HG03095 (cell line): ENCODE measurements around the gene SPRR2G.
"Not testable (repeated sequence)": the region's sequence is repeated elsewhere in the genome, so short reads cannot be mapped to it uniquely, and the experiment has no call there.

Experiments
- ATAC-seq: cut with Tn5 transposase; IDR thresholded peaks from one replicate; pipeline ENCODE4 v1.9.1; 2021; ENCODE audit warnings: moderate library complexity; ENCODE audit not compliant: unreplicated experiment

The SPRR2G gene

GRCh38 chr1:153150846-153151245 lies at the start of gene SPRR2G:
Gene SPRR2G, minus strand, starts transcription at chr1:153150890. Its CDS starts 780 bp downstream, at chr1:153150110.
- no peak for ATAC-seq

- no peak for ATAC-seq
Measured at GRCh38 chr1:153195216-153195615, 44.5 kb upstream of the SPRR2G start.

- ATAC-seq = no peak
Measured at GRCh38 chr1:153194331-153195050, 43.8 kb upstream of the SPRR2G start.

GRCh38 chr1:153192697-153193096 lies 42.0 kb upstream of the SPRR2G start:
- no peak for ATAC-seq

GRCh38 chr1:153190373-153190772 lies 39.7 kb upstream of the SPRR2G start:
- ATAC-seq = no peak

- ATAC-seq = not testable (repeated sequence)
Measured at GRCh38 chr1:153188301-153188700, 37.6 kb upstream of the SPRR2G start.

- no peak for ATAC-seq
Measured at GRCh38 chr1:153180556-153180955, 29.9 kb upstream of the SPRR2G start.

GRCh38 chr1:153178922-153179321 lies 28.2 kb upstream of the SPRR2G start:
- ATAC-seq = no peak

- ATAC-seq = no peak
Measured at GRCh38 chr1:153174624-153175023, 23.9 kb upstream of the SPRR2G start.

GRCh38 chr1:153168686-153169085 lies 18.0 kb upstream of the SPRR2G start:
- ATAC-seq = no peak

- ATAC-seq = no peak
Measured at GRCh38 chr1:153155541-153155940, 4.9 kb upstream of the SPRR2G start.

- ATAC-seq = no peak
Measured at GRCh38 chr1:153152481-153152880, 1.8 kb upstream of the SPRR2G start.

GRCh38 chr1:153141377-153141776 lies 9.3 kb downstream of the SPRR2G start:
- no peak for ATAC-seq

GRCh38 chr1:153140484-153140883 lies 10.2 kb downstream of the SPRR2G start:
- no peak for ATAC-seq

- ATAC-seq = no peak
Measured at GRCh38 chr1:153133743-153134142, 16.9 kb downstream of the SPRR2G start.

GRCh38 chr1:153133267-153133666 lies 17.4 kb downstream of the SPRR2G start:
- no peak for ATAC-seq

- ATAC-seq = not testable (repeated sequence)
Measured at GRCh38 chr1:153128688-153129087, 22.0 kb downstream of the SPRR2G start.

- no peak for ATAC-seq
Measured at GRCh38 chr1:153127296-153127695, 23.4 kb downstream of the SPRR2G start.

- no peak for ATAC-seq
Measured at GRCh38 chr1:153125536-153125935, 25.2 kb downstream of the SPRR2G start.

GRCh38 chr1:153123793-153124192 lies 26.9 kb downstream of the SPRR2G start:
- not testable (repeated sequence) for ATAC-seq

- no peak for ATAC-seq
Measured at GRCh38 chr1:153122831-153123421, 27.8 kb downstream of the SPRR2G start.

GRCh38 chr1:153120945-153121344 lies 29.7 kb downstream of the SPRR2G start:
- no peak for ATAC-seq
